DND-41 (cell line): ENCODE data around the gene TIMM23.
A peak's percentile ranks its signal among the peaks of the same experiment; 100 is the strongest.

Source experiments
- CTCF ChIP-seq: IDR thresholded peaks from 2 replicates; pipeline ENCODE4 v1.5.1; 2012; ENCODE audit warnings: borderline replicate concordance, low read length, moderate library complexity, mild to moderate bottlenecking; ENCODE audit not compliant: poor library complexity, severe bottlenecking; ENCODE audit errors: extremely low read depth
- EZH2 ChIP-seq: IDR thresholded peaks from 3 replicates; pipeline ENCODE4 v1.6.1; 2012; ENCODE audit warnings: borderline replicate concordance, low read depth, mild to moderate bottlenecking, moderate library complexity, low read length, inconsistent platforms; ENCODE audit not compliant: severe bottlenecking

- TF ChIP-seq CTCF: peak; percentile 20
- TF ChIP-seq EZH2: no peak
These were observed 63.9 kb downstream of the TIMM23 start for GRCh38 chr10:46035923-46036849.
